Measurements from ENCODE around the gene CCDC127.

Gene CCDC127

GRCh38 chr5:181566-181965, 36.4 kb downstream of the CCDC127 start:
- TF ChIP-seq CTCF (IDR thresholded peaks at IDR 0.05; ENCODE audit: low read depth, low read length, missing control alignments): no peak
- DNase-seq (ENCODE audit: low read depth): no peak
- no peak overlapping the region for H3K4me3 ChIP-seq (ENCODE audit: low read depth, low read length)

DNA sequence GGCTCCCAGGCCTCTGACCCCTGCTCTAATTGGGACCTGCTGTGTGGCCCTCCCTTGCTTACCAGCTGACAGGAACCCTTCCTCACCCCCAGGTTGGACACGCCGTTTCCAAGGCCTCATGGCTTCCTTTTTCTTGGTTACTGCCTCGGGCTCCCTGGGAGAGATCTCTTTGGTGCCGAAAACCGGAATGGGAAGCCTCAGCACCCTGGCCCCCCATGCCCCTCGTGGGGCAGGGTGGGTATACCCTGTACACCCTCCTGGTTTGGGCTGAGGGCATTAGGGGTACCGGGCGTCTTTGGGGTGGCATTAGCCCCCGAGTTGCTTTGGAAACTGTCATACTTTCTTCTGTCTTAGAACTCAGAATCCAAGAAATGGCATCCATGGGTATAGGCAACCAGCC, 36.8 kb downstream of the CCDC127 start:
- TF ChIP-seq CTCF (IDR thresholded peaks at IDR 0.05; ENCODE audit: low read depth, low read length, missing control alignments): no peak
- no peak overlapping the region for H3K4me3 ChIP-seq (ENCODE audit: low read depth, low read length)
- no peak for DNase-seq (ENCODE audit: low read depth)

- H3K4me3 ChIP-seq (ENCODE audit: low read depth, low read length): no peak overlapping the region
- no peak for DNase-seq (ENCODE audit: low read depth)
- no peak for TF ChIP-seq CTCF (IDR thresholded peaks at IDR 0.05; ENCODE audit: low read depth, low read length, missing control alignments)
These were observed 37.6 kb downstream of the CCDC127 start for GRCh38 chr5:180286-180918.

DNA sequence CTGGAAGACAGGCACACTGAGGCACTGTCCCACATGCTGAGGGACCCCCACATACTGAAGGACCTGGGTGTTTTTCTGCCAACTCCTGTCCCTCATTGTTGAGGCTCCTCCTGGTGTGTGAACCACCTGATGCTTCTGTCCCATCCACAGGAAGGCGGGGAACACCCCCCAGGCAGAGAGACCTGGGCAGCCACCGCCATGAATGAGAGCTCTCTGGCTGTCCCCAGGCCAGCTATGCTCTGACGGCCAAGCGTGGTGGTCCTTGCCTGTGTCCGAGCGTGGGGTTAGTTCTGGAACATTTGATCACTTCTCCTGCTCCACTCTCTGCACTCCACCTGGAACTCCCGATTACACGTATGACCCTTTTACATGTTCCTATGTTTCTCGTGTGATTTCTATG, 38.6 kb downstream of the CCDC127 start:
- no peak for DNase-seq (ENCODE audit: low read depth)
- no peak for TF ChIP-seq CTCF (IDR thresholded peaks at IDR 0.05; ENCODE audit: low read depth, low read length, missing control alignments)
- H3K4me3 ChIP-seq (ENCODE audit: low read depth, low read length): no peak overlapping the region

GRCh38 chr5:178110-178509, 39.8 kb downstream of the CCDC127 start:
- H3K4me3 ChIP-seq (ENCODE audit: low read depth, low read length): no peak overlapping the region
- TF ChIP-seq CTCF (IDR thresholded peaks at IDR 0.05; ENCODE audit: low read depth, low read length, missing control alignments): no peak
- no peak for DNase-seq (ENCODE audit: low read depth)

- H3K4me3 ChIP-seq (ENCODE audit: low read depth, low read length): no peak overlapping the region
- no peak for TF ChIP-seq CTCF (IDR thresholded peaks at IDR 0.05; ENCODE audit: low read depth, low read length, missing control alignments)
- no peak for DNase-seq (ENCODE audit: low read depth)
These were observed 41.6 kb downstream of the CCDC127 start for GRCh38 chr5:176296-176823.

DNA sequence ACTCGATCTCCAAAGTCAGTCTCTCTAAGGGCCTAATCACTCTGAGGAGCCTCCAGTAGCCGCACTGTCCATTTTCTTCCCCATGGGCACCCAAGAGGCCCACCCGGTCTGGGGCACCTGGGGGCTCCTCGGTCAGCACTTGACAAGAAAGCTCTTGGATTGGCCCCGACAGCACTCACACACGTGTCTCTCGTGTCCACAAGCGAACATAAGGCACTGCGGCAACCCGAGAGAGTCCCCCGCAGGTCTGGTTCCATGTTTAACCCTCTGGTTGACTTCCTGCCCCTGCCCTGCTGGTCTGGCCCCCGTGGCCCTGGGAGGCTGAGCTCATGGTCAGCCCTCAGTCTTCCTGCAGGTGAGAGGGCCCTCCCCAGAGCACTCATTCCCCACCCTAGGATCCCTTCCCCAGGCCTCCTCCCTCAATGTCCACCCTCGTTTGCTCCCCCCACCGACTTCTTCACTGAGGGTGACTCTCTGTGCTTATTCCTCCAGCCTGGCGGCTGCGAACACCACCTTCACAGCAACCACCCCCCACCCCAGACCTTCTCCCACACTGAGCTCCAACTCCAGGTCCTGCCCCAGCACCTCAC, 43.0 kb downstream of the CCDC127 start:
- H3K4me3 ChIP-seq (ENCODE audit: low read depth, low read length): no peak overlapping the region
- no peak for DNase-seq (ENCODE audit: low read depth)
- TF ChIP-seq CTCF (IDR thresholded peaks at IDR 0.05; ENCODE audit: low read depth, low read length, missing control alignments): no peak
